LoVo (cell line): Measurements from ENCODE around the gene ESPN.
"Not testable (repeated sequence)": the region's sequence is repeated elsewhere in the genome, so short reads cannot be mapped to it uniquely, and the experiment has no call there.

Source experiments
- DNase-seq: peaks from one replicate; pipeline ENCODE4 v3.0.0-alpha.2; 2016; ENCODE audit warnings: low spot score

The ESPN gene

GRCh38 chr1:6424619-6425593 lies at the start of gene ESPN:
Gene ESPN, plus strand, starts transcription at chr1:6424776. Its CDS starts 180 bp downstream, at chr1:6424956.
- DNase-seq = no peak

- DNase-seq = no peak
Measured at GRCh38 chr1:6378096-6378746, 46.4 kb upstream of the ESPN start.

- DNase-seq = no peak
Measured at GRCh38 chr1:6380037-6380436, 44.5 kb upstream of the ESPN start.

- no peak for DNase-seq
Measured at GRCh38 chr1:6384135-6384534, 40.4 kb upstream of the ESPN start.

GRCh38 chr1:6384962-6385361 lies 39.6 kb upstream of the ESPN start:
- DNase-seq = no peak

GRCh38 chr1:6385488-6386191 lies 38.9 kb upstream of the ESPN start:
- peak; percentile 78 for DNase-seq

GRCh38 chr1:6386371-6386949 lies 38.1 kb upstream of the ESPN start:
- DNase-seq = peak; percentile 52

- DNase-seq = no peak
Measured at GRCh38 chr1:6389971-6390370, 34.6 kb upstream of the ESPN start.

- DNase-seq = no peak
Measured at GRCh38 chr1:6391951-6392808, 32.4 kb upstream of the ESPN start.

GRCh38 chr1:6392809-6393399 lies 31.7 kb upstream of the ESPN start:
- DNase-seq = no peak

- peak; percentile 94 for DNase-seq
Measured at GRCh38 chr1:6393400-6394187, 31.0 kb upstream of the ESPN start, which contains the start of gene ACOT7. Gene ACOT7, minus strand, starts transcription at chr1:6393767. Its CDS starts 368 bp downstream, at chr1:6393399.

- not testable (repeated sequence) for DNase-seq
Measured at GRCh38 chr1:6395130-6395529, 29.4 kb upstream of the ESPN start.

- not testable (repeated sequence) for DNase-seq
Measured at GRCh38 chr1:6395781-6396244, 28.8 kb upstream of the ESPN start.

- DNase-seq = no peak
Measured at GRCh38 chr1:6396998-6397397, 27.6 kb upstream of the ESPN start.

- no peak for DNase-seq
Measured at GRCh38 chr1:6397844-6398441, 26.6 kb upstream of the ESPN start.

- DNase-seq = no peak
Measured at GRCh38 chr1:6399294-6399693, 25.3 kb upstream of the ESPN start.

- DNase-seq = no peak
Measured at GRCh38 chr1:6401673-6402072, 22.9 kb upstream of the ESPN start.

GRCh38 chr1:6408023-6408422 lies 16.6 kb upstream of the ESPN start:
- DNase-seq = no peak

GRCh38 chr1:6409053-6409452 lies 15.5 kb upstream of the ESPN start:
- no peak for DNase-seq
